OCI-M1 (cell line): ENCODE data around the gene ARL3.
"Not testable (repeated sequence)": the region's sequence is repeated elsewhere in the genome, so short reads cannot be mapped to it uniquely, and the experiment has no call there.

ENCODE experiments used
- DNase-seq: peaks from one replicate; lab custom pipeline; 2025; lab: John Stamatoyannopoulos, UW

Gene ARL3

GRCh38 chr10:102735065-102735562 is 20.9 kb upstream of the ARL3 start:
- no peak for DNase-seq

DNA sequence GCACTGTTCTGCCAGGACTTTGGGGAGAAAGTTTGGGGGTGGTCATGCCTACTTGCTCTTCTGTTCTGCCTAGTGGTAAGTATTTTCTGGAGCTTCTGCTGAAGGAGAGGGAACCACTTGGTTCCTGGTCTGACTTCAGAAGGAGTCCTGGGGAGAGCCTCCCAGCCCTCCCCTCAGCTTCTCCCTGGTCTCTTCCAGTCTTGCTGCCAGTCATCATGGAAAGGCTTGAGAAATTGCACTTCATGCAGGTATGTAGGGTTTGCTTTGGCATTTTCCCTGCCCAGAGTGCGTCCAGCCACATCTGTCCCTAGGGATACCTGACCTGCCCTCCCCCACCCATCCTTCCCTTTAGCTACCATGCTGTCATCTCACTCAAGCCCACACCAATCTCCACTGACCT is 18.5 kb upstream of the ARL3 start:
- no peak for DNase-seq

- DNase-seq, result no peak
Observed at GRCh38 chr10:102731222-102731800, 17.1 kb upstream of the ARL3 start.

- DNase-seq, result peak; percentile 98
Observed at GRCh38 chr10:102729029-102730026, 15.1 kb upstream of the ARL3 start.

- DNase-seq, result no peak
Observed at GRCh38 chr10:102727037-102727818, 13.0 kb upstream of the ARL3 start.

- no peak for DNase-seq
Observed at GRCh38 chr10:102726274-102726673, 12.1 kb upstream of the ARL3 start.

DNA sequence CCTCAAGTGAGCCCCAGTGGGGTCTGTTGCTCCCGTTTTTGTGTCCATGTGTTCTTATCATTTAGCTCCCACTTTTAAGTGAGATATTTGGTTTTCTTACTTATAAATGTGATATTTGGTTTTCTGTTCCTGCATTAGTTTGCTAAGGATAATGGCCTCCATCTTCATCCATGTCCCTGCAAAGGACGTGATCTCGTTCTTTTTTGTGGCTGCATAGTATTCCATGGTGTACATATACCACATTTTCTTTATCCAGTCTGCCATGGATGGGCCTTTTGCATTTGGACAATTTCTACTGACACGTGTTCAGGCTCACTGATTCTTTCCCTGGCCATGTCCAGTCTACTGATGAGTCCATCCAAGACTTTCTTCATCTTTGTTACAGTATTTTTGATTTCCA is 9.8 kb upstream of the ARL3 start:
- no peak for DNase-seq

DNA sequence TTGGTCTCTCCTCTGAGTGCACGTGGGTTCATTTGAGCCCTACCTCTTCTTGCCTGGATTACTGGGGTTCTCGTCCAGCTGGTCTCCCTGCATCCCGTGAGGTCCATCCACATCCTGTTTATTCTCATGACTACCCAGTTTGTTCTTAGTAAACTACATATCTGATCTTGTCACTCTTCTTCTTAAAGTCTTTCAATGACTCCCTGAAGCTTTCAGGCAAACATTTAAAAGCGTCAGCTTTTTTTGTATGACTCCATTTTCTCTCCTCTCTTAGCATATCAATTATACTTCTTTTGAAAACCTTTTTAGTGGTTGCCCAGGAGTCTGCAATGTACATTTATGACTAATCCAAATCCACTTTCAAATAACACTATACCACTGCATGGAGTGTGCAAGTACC is 7.8 kb upstream of the ARL3 start:
- no peak for DNase-seq

DNA sequence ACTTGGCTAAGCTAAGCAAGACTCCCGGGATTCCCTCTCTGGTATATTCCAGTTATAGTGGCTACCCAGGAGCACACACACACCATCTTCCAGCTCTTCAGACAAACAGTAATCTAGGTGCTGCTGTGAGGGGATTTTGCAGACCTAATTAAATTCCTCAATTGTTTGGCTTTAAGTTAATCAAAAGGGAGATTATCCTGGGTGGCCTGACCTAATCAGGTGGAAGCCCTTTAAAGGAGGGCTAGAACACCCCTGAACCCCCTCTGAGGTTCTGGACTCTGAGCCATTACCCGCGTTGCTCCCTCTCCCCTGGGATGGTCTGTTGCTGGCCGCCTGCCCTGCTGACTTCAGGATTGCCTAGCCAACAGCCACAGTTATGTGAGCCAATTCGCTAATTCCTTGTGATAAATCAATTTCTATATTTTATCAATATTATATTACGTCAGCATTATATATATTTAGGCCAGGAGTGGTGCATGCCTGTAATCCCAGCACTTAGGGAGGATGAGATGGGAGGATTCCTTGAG is 6.6 kb upstream of the ARL3 start:
- no peak for DNase-seq

DNA sequence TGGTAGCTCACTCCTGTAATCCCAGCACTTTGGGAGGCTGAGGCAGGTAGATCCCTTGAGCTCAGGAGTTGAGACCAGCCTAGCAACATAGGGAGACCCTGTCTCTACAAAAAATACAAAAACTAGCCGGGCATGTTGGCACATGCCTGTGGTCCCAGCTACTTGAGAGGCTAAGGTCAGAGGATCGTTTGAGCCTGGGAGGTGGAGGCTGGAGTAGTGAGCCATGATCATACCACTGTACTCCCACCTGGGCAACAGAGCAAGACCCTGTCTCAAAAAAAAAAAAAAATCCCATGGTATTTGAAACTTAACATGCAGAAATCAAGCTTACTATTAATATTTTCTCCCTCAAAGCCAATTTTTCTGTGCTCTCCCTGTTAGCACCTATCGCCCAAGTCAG is 6.1 kb upstream of the ARL3 start:
- no peak for DNase-seq

- peak; percentile 76 for DNase-seq
Observed at GRCh38 chr10:102718220-102718619, 4.0 kb upstream of the ARL3 start.

DNA sequence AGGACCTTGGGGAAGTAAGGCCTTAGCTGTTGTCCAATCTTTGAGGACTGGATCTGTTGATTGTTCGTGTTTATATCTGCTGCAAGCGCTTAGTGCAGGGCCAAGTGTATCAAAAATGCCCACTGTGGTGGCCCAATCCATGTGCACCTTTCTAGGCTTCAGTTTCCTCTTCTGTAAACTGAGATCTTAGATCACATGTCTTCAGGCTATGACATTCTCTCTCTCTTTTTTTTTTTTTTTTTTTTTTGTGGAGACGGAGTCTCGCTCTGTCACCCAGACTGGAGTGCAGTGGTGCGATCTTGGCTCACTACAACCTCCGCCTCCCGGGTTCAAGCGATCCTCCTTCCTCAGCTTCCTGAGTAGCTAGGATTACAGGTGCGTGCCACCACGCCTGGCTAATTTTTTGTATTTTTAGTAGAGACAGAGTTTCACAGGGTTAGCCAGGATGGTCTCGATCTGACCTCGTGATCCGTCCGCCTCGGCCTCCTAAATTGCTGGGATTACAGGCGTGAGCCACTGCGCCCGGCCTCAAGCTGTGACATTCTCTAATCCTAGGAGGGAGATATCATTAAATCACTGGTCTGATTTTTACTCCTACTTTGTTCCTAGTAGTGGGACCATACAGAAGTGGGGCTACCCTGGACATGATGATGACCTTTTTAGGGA is 2.8 kb upstream of the ARL3 start:
- not testable (repeated sequence) for DNase-seq

GRCh38 chr10:102715880-102716279 is 1.7 kb upstream of the ARL3 start:
- DNase-seq, result no peak

GRCh38 chr10:102714621-102715455 is 641 bp upstream of the ARL3 start, which contains the start of gene SFXN2:
Gene SFXN2 (plus strand): TSS chr10:102714636. CDS start chr10:102726637, 12,001 bp downstream.
- peak; percentile 79 for DNase-seq

GRCh38 chr10:102713539-102713813 is 721 bp downstream of the ARL3 start:
- DNase-seq, result no peak

DNA sequence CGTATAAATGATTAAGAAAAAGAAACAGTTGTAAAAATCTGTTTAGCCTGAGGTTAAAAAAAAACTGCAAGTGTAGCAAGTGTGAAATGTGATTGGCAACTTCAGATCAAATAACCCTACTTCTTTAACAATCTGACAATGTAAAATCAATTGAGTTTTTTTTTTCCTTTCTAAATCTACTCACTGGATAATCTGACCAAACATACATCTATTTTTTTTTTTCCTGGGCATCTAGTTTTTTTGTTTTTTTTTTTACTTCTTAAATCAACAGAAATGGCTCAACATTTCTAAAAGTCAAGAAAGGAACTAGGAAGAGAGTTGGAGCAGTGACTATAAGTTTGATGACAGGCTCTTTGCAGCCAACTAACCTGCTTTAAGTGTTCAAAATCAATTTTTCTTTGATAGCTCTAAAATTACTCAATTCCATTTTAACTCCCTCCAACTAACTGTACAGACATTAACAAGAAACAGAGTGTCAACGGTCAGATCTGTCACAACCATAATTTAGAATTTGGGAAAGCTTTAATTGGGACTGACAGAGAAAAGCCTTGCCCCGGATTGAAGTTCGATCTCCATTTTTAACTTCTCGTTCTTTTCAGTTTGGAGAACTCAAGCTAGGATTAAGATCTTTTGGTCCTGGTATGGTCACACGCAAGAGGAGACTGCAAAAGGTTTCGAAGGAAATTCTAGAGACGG is 1.2 kb downstream of the ARL3 start:
- peak; percentile 84 for DNase-seq

DNA sequence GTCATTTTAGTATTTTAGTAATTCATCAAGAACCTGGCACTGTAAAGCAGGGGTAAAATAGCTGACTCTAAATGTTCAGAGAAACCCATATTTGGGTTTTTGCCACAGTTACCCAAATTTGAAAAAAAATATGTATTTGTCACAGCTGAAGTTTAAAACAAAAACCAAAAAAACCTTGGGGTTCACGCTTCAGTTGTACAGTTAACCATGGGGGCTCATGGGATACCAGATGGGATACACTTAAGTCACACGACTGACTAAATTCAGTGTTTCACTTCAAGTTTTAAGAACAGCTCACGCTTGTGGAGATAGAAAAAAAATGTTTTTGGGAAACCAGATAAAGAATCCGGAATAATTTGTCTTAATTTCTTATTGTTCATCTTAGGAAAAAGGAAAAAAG is 2.1 kb downstream of the ARL3 start:
- no peak for DNase-seq

DNA sequence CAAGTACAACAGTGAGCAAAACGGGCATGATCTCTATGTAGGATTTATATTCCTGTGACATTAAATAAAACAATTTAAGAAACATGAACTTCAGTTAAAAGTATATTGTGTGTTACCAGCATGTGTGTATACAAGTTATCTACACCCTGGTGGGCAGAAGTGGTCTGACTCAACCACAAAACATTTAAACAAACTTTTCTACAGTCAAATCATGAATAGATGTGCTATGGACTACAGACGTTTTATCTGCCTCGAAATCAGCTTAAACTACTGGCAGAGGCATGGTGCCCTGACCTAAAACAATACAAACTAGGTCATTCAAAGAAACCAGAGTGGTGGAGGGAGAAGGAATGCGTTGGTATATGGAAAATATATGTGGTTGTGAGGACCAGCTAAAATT is 3.6 kb downstream of the ARL3 start:
- peak; percentile 61 for DNase-seq

GRCh38 chr10:102705531-102705930 is 8.7 kb downstream of the ARL3 start:
- no peak for DNase-seq

DNA sequence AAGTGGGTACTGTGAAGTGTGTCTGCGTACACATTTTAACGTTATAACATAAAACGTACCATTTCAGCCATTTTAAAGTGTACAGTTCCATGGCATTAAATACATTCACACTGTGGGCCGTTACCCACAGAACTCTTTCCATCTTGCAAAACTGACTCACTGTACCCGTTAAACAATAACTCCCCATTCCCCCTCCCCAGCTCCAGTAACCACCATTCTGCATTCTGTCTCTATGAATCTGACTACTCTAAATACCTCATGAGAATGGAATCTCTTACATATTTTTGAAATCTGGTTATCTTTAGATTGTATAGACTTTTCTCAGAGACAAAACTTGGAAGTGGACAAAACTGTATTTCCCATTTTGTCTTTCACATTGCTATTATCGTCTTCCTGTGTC is 9.3 kb downstream of the ARL3 start:
- DNase-seq, result no peak
